ENCODE data around the gene SRC.

Gene SRC

DNA sequence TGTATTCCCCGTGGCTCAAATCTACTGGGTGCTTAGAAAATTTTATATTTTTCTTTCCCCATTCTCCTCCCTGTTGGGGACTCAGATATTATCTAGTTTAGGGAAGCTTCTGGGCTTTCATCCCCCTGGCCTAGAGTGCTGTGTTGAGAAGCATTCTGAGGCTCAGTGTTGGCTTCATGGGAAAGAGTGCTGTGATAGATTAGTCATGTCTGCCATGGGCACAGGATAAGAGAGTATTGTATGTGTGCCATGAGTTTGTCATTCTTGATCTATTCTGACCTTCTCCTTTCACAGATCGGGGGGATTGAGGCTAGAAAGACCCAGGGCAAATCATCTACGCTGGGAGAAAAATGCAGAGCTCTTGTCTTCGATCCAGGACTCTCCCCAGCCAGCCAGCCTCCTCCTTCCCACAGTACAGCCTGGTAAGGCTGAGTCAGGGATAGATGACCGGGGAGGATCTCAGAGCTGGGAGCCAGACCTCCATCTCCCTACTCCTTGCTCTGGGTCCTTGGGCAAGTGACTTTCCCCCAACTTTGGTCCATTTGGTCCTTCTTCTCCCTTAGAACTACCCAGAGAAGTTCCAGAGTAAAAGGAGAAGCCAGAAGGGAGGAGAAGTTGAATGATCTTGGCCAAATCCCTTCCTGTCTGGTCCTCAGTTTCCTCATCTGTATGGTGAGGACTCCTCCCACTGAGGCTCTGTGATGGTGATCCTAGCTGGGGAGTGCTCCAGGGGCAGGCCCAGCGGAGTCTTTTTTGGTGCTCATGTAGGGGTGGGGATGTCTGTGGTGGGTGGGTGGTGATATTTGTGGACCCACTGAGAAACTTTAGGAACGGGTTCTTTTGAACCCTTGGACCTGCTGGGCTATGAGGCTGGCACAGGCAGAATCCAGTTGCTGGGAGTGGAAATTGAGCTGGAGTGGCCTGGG is 5.0 kb downstream of the SRC start:
- TF ChIP-seq, protein P1, sequence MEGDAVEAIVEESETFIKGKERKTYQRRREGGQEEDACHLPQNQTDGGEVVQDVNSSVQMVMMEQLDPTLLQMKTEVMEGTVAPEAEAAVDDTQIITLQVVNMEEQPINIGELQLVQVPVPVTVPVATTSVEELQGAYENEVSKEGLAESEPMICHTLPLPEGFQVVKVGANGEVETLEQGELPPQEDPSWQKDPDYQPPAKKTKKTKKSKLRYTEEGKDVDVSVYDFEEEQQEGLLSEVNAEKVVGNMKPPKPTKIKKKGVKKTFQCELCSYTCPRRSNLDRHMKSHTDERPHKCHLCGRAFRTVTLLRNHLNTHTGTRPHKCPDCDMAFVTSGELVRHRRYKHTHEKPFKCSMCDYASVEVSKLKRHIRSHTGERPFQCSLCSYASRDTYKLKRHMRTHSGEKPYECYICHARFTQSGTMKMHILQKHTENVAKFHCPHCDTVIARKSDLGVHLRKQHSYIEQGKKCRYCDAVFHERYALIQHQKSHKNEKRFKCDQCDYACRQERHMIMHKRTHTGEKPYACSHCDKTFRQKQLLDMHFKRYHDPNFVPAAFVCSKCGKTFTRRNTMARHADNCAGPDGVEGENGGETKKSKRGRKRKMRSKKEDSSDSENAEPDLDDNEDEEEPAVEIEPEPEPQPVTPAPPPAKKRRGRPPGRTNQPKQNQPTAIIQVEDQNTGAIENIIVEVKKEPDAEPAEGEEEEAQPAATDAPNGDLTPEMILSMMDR (IDR thresholded peaks at IDR 0.05; ENCODE audit: insufficient read depth, low read depth, low read length, missing control alignments), result no peak
- H3K4me3 ChIP-seq (ENCODE audit: low read length), result no peak overlapping the region
- DNase-seq (ENCODE audit: low read depth), result no peak

DNA sequence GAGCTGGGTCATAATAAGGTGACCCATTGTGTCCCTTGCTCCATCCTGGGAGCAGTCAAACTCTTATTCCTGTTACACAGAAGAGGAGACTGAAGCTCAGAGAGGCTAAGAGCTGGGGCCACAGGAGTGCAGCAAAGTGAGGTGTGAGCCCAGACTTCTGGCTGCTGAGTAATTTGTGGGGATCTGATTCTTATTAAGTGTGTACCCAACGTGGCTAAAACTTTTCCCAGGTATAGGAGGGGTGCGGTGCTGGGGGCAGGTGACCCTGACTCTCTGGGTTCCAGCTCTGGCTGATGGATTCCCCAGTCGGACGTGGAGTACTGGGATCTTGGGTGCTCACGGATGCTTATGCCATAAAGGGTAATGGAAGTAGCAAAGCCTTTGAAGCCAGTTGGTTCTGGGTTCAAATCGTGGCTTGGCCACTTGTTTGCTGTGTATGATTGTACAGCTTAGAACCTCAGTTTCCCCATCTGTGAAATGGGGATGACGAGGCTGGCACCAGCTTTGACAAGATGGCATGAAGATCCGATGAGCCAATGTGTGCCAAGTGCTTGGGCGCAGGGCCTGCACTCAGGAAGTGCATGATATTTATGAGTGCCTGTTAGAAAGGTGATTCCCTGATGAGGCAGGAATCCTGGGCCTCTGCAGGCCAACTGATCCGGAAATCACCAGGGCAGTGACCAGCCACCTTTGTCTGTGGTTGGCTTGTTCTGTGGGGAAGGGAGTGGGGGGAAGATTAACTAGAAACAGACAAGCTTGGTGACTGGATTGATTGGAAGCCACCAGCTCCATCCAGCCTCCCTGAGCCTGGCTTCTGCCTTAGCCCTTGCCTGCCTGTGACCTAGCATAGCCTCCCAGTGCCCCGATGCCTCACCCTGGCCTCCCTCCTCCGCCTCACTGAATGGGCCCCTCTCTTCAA is 6.0 kb downstream of the SRC start:
- TF ChIP-seq, protein P1 (IDR thresholded peaks at IDR 0.05; ENCODE audit: insufficient read depth, low read depth, low read length, missing control alignments), result no peak
- DNase-seq (ENCODE audit: low read depth), result no peak
- no peak overlapping the region for H3K4me3 ChIP-seq (ENCODE audit: low read length)

DNA sequence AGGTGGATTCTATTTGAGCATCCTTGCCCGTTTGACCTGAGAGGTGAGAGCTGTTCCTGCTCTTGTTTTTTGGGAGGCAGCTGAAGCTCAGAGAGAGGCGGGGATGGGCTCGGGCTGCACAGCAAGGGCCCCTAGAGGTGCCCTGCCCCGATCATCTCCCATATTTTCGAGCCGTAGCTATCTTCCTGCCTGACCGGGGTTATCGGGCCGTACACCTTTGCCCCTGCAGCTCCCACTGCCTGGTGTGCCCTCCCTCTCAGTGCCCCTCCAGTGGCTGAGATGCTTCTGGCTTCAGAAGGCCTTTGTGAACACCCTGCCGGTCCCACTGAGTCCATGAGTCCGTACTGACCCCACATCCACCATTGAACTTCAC is 6.7 kb downstream of the SRC start:
- no peak for DNase-seq (ENCODE audit: low read depth)
- H3K4me3 ChIP-seq (ENCODE audit: low read length), result no peak overlapping the region
- TF ChIP-seq, protein P1 (IDR thresholded peaks at IDR 0.05; ENCODE audit: insufficient read depth, low read depth, low read length, missing control alignments), result no peak

DNA sequence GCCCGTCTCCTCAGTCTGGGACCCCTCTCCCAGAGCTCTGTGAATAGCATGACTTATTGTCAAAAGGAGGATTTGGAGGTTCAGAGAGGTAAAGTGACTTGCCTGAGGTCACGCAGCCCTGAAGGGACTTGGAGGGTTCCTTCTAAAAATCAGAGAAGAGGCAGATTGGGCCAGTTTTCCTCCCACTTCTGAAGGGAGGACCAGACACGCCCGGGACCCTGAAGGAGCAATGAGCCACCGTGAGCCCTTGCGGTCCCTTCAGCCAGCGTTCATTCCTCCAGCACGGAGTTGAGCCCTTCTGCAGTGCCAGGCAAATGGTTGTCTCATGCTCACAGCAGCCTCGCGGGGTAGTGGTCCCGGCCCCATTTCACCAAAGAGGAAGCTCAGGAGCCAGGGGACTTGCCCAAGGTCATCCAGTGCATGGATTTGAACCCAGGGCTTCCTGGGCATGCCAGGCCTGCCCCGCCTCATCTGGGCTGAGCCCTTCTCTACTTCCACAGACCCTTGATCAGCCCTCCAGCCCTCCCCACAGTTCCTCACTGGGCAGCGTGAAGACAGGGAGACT is 7.4 kb downstream of the SRC start:
- H3K4me3 ChIP-seq (ENCODE audit: low read length), result no peak overlapping the region
- TF ChIP-seq, protein P1 (IDR thresholded peaks at IDR 0.05; ENCODE audit: insufficient read depth, low read depth, low read length, missing control alignments), result no peak
- DNase-seq (ENCODE audit: low read depth), result no peak

DNA sequence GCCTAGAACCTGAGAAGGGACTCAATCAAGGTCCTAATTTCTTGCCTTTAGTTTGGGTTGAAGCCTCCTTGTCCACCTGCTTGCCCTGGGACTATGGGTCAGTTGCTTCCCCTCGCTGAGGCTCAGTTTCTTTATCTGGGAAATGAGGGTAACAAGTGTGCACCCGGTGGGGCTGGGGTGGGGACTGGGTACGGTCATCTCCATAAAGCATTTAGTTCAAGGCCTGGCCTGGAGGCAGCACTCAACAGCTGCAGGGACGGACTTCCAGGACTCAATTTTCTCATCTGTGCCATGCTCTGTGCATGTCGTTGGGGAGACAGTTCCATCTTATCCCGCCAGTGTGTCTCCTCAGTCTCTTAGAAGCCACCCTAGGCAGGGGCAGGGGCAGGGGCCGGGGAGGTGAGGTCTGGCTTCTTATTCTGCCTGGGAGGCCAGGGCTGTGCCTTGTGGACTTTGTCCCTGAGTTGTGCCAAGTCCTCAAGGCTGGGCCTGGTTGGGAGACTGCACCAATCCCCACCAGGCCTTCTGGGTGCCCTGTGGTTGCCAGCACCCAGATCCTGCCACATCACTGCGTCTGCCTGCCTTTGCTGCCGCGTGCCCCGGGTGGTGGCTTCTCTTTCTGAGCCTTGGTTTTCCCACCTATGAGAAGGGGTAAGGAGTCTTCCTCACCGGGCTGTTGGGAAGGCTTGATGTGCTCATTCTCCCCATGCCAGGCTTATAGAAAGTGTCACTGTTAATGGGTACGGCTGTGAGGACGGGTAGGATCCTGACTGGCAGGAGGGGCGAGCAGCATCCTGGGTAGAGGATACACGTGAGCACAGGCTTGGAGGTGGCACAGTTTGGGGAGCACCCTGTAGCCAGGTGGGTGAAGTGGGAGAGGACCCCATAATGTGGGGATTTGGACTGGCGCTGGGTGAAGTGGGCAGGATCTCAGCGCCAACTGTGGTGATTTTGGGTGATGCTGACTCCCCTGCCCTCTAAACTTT is 8.6 kb downstream of the SRC start:
- TF ChIP-seq, protein P1 (IDR thresholded peaks at IDR 0.05; ENCODE audit: insufficient read depth, low read depth, low read length, missing control alignments), result no peak
- DNase-seq (ENCODE audit: low read depth), result no peak

More for the DNA sequence above, 8.6 kb downstream of the SRC start:
- no peak overlapping the region for H3K4me3 ChIP-seq (ENCODE audit: low read length)

All from epithelial cell of esophagus (primary cell).